Neural cell (in vitro differentiated cells): ENCODE data around the gene FRAT2. TPM values are rescaled to one million over a fixed set of nuclear protein-coding genes. Genes with fewer than 3 reads are reported as not detected.

Experiments
- H2AFZ ChIP-seq: fragments of 200-600, 300-800 bp; sonication (generic), shearing (Covaris generic); 2 replicates; pipeline ENCODE4 v1.6.0; 2014; ENCODE audit warnings: low read depth, mild to moderate bottlenecking, antibody characterized with exemption, low read length, moderate library complexity
- H3F3A ChIP-seq: fragments of 200-600 bp; shearing (Covaris generic); 2 replicates; pipeline ENCODE4 v1.6.1; 2016; ENCODE audit warnings: mild to moderate bottlenecking, moderate library complexity, mixed read lengths, antibody characterized with exemption, low read length; ENCODE audit not compliant: insufficient read depth, poor library complexity, severe bottlenecking
- H3K27ac ChIP-seq: fragments of 200-600, 300-800 bp; sonication (generic), shearing (Covaris generic); 2 replicates; pipeline ENCODE4 v1.5.1; 2014; ENCODE audit warnings: mild to moderate bottlenecking, low read length, moderate library complexity
- H3K27me3 ChIP-seq: fragments of 300-800, 200-600 bp; sonication (generic), shearing (Covaris generic); 2 replicates; pipeline ENCODE4 v1.6.0; 2014; ENCODE audit warnings: mild to moderate bottlenecking, low read depth, low read length, moderate library complexity; ENCODE audit not compliant: insufficient read depth
- H3K36me3 ChIP-seq: fragments of 300-800, 200-600 bp; sonication (generic), shearing (Covaris generic); 2 replicates; pipeline ENCODE4 v1.5.1; 2014; ENCODE audit warnings: mild to moderate bottlenecking, antibody characterized with exemption, low read length, moderate library complexity; ENCODE audit not compliant: insufficient read depth
- H3K4me2 ChIP-seq: fragments of 300-800, 200-600 bp; sonication (generic), shearing (Covaris generic); 2 replicates; pipeline ENCODE4 v1.6.0; 2014; ENCODE audit warnings: mild to moderate bottlenecking, low read length
- H3K4me3 ChIP-seq: fragments of 300-800, 200-600 bp; sonication (generic), shearing (Covaris generic); 2 replicates; pipeline ENCODE4 v1.5.1; 2014; ENCODE audit warnings: mild to moderate bottlenecking, low read length, moderate library complexity
- H3K79me2 ChIP-seq: fragments of 200-600 bp; shearing (Covaris generic); replicated peaks from 2 replicates; pipeline ENCODE4 v1.6.0; 2014; ENCODE audit warnings: mild to moderate bottlenecking, low read length, moderate library complexity; ENCODE audit not compliant: insufficient read depth
- H3K9ac ChIP-seq: fragments of 300-800, 200-600 bp; sonication (generic), shearing (Covaris generic); 2 replicates; pipeline ENCODE4 v1.6.1; 2016; ENCODE audit warnings: mild to moderate bottlenecking, low read length, mixed read lengths
- H3K9me2 ChIP-seq: fragments of 200-600 bp; shearing (Covaris generic); 2 replicates; pipeline ENCODE4 v1.6.1; 2016; ENCODE audit warnings: mild to moderate bottlenecking, low read length, mixed read lengths; ENCODE audit not compliant: insufficient read depth
- H3K9me3 ChIP-seq: fragments of 200-600, 300-800 bp; sonication (generic), shearing (Covaris generic); 2 replicates; pipeline ENCODE4 v1.6.1; 2016; ENCODE audit warnings: mild to moderate bottlenecking, mixed run types, low read length, moderate library complexity, mixed read lengths
- H4K20me1 ChIP-seq: fragments of 200-600 bp; shearing (Covaris generic); 2 replicates; pipeline ENCODE4 v1.6.1; 2016; ENCODE audit warnings: mild to moderate bottlenecking, mixed run types; ENCODE audit not compliant: insufficient read depth
- EP300 ChIP-seq: fragments of 450-650 bp; conservative IDR thresholded peaks from 2 replicates; pipeline ENCODE4 v1.6.1; 2014; ENCODE audit warnings: antibody characterized with exemption, mild to moderate bottlenecking, moderate library complexity; ENCODE audit not compliant: poor library complexity, severe bottlenecking
- EZH2 ChIP-seq: fragments of 200-600, 300-800 bp; shearing (Covaris generic), sonication (generic); IDR thresholded peaks from 2 replicates; pipeline ENCODE4 v1.6.1; 2014; ENCODE audit warnings: antibody characterized with exemption, low read length, borderline replicate concordance, mild to moderate bottlenecking; ENCODE audit not compliant: insufficient read depth, poor library complexity, severe bottlenecking
- MXI1 ChIP-seq: fragments of 450-650 bp; conservative IDR thresholded peaks from 2 replicates; pipeline ENCODE4 v1.6.1; 2014; ENCODE audit warnings: antibody characterized with exemption, mild to moderate bottlenecking; ENCODE audit not compliant: poor library complexity, severe bottlenecking
- POLR2AphosphoS5 ChIP-seq: IDR thresholded peaks from 2 replicates; pipeline ENCODE4 v1.6.1; 2012
- RAD21 ChIP-seq: fragments of 450-650 bp; conservative IDR thresholded peaks from 2 replicates; pipeline ENCODE4 v1.6.1; 2014; ENCODE audit warnings: antibody characterized with exemption, mild to moderate bottlenecking, moderate library complexity
- SMC3 ChIP-seq: fragments of 450-650 bp; conservative IDR thresholded peaks from 2 replicates; pipeline ENCODE4 v1.6.1; 2014; ENCODE audit warnings: antibody characterized with exemption, mild to moderate bottlenecking, moderate library complexity; ENCODE audit not compliant: poor library complexity
- TAF1 ChIP-seq: IDR thresholded peaks from 2 replicates; pipeline ENCODE4 v1.6.1; 2012; ENCODE audit warnings: low read depth
- polyA plus RNA-seq: library from polyadenylated mRNA; depleted of rRNA; stranded (reverse); fragments of >200 nt; gene quantifications from 2 replicates; pipeline ENCODE4 v1.2.3, GENCODE V29; 2014
- TF ChIP-seq, protein P1 (sequence below): fragments of 450-650 bp; IDR thresholded peaks from 2 replicates; pipeline ENCODE4 v1.5.1; 2014; ENCODE audit warnings: antibody characterized with exemption, mild to moderate bottlenecking, moderate library complexity; ENCODE audit not compliant: poor library complexity, severe bottlenecking
- TF ChIP-seq, protein P2 (sequence below): IDR thresholded peaks from 2 replicates; pipeline ENCODE4 v1.6.1; 2012; ENCODE audit warnings: borderline replicate concordance

Gene FRAT2
- polyA plus RNA-seq, 1 donor from 2014 or later = 18.5 TPM

DNA sequence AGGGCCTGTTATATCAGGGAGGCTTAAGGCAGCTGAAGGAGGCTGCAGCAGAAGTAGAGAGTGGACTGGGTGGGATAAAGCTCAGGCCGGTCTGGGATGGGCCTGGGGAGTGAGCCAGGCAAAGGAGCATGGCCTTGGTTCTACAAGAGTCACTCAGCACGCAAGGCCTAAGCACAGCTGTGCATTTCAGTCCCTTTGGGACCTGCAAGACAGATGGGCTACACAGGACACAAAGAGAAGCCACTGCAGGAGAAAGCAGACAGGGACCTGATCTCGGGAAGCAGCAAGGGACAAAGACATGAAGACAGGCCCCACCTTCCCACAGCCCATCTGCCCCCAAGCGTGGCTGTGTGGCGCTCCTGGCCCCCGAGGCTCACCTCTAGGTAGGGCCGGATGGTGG is 37.2 kb upstream of the FRAT2 start (continued):
- TF ChIP-seq MXI1 = no peak
- no peak for TF ChIP-seq SMC3

DNA sequence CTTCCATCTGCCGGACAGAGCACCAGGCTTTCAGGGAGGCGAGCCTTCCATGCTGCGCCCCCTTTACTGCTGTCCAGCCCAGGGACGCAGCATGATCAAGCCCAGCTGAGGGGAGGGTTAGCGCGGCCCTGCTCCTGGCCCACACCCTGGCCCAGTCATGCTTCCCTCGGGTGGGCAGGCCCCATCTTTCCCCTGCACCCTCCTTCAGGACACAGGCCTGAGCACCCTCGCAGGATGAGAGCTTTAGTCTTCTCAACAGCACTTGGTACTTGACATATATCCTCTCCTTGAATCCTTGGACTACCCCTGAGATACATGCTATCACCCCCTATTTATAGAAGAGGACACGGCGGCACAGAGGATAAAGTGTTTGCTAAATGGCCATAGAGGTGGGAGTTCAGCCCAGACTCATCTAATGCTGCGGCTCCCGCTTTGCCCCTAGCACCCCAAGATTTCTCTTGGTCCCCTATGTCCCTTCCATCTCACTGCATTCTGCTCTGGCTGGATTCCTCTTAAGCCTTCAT is 32.7 kb upstream of the FRAT2 start:
- Histone ChIP-seq H3K36me3 (no peaks in the 10 kb centered on the region), H3K9me2 (no peaks in the 10 kb centered on the region), H2AFZ (no peak overlapping the region), H3K79me2 (no peaks in the 10 kb centered on the region), H3K4me3 (no peak overlapping the region), H3K4me2 (no peak overlapping the region), H4K20me1 (no peaks in the 10 kb centered on the region), H3K27me3 (no peaks in the 10 kb centered on the region), H3K9ac (no peak overlapping the region), H3F3A (no peaks in the 10 kb centered on the region), H3K9me3 (no peaks in the 10 kb centered on the region), H3K27ac (no peak overlapping the region)
- TF ChIP-seq MXI1 (no peak), TAF1 (no peak), EZH2 (no peak), EP300 (no peak), SMC3 (no peak), RAD21 (no peak), POLR2AphosphoS5 (no peak)
- TF ChIP-seq, protein P1, sequence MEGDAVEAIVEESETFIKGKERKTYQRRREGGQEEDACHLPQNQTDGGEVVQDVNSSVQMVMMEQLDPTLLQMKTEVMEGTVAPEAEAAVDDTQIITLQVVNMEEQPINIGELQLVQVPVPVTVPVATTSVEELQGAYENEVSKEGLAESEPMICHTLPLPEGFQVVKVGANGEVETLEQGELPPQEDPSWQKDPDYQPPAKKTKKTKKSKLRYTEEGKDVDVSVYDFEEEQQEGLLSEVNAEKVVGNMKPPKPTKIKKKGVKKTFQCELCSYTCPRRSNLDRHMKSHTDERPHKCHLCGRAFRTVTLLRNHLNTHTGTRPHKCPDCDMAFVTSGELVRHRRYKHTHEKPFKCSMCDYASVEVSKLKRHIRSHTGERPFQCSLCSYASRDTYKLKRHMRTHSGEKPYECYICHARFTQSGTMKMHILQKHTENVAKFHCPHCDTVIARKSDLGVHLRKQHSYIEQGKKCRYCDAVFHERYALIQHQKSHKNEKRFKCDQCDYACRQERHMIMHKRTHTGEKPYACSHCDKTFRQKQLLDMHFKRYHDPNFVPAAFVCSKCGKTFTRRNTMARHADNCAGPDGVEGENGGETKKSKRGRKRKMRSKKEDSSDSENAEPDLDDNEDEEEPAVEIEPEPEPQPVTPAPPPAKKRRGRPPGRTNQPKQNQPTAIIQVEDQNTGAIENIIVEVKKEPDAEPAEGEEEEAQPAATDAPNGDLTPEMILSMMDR = no peak
- TF ChIP-seq, protein P2, sequence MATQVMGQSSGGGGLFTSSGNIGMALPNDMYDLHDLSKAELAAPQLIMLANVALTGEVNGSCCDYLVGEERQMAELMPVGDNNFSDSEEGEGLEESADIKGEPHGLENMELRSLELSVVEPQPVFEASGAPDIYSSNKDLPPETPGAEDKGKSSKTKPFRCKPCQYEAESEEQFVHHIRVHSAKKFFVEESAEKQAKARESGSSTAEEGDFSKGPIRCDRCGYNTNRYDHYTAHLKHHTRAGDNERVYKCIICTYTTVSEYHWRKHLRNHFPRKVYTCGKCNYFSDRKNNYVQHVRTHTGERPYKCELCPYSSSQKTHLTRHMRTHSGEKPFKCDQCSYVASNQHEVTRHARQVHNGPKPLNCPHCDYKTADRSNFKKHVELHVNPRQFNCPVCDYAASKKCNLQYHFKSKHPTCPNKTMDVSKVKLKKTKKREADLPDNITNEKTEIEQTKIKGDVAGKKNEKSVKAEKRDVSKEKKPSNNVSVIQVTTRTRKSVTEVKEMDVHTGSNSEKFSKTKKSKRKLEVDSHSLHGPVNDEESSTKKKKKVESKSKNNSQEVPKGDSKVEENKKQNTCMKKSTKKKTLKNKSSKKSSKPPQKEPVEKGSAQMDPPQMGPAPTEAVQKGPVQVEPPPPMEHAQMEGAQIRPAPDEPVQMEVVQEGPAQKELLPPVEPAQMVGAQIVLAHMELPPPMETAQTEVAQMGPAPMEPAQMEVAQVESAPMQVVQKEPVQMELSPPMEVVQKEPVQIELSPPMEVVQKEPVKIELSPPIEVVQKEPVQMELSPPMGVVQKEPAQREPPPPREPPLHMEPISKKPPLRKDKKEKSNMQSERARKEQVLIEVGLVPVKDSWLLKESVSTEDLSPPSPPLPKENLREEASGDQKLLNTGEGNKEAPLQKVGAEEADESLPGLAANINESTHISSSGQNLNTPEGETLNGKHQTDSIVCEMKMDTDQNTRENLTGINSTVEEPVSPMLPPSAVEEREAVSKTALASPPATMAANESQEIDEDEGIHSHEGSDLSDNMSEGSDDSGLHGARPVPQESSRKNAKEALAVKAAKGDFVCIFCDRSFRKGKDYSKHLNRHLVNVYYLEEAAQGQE = no peak

DNA sequence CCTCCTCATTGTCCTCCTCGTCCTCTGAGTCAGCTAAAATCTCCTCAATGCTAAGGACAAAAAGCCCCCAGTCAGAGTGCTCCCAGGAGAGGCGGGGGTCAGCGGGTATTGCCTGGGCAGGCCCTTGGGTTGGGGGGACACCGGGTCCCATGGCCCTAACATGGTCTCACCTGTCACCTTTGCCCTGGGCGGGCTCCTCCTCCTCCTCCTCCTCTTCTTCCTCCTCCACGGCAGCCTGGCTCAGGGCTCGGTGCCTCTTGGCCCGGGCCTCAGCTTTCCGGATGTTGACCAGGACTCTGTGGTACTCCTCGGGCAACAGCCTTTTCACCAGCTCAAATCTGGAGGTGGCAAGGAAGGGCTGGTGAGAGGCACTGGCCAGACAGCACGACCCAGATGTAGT is 32.0 kb upstream of the FRAT2 start:
- no peak overlapping the region for H3K4me3 ChIP-seq
- H3K9ac ChIP-seq = no peak overlapping the region
- no peaks in the 10 kb centered on the region for H3K79me2 ChIP-seq
- H3K9me2 ChIP-seq = no peaks in the 10 kb centered on the region
- no peaks in the 10 kb centered on the region for H4K20me1 ChIP-seq
- no peak overlapping the region for H2AFZ ChIP-seq
- no peak overlapping the region for H3K4me2 ChIP-seq
- no peaks in the 10 kb centered on the region for H3K27me3 ChIP-seq
- no peaks in the 10 kb centered on the region for H3K36me3 ChIP-seq
- no peak overlapping the region for H3K27ac ChIP-seq
- H3F3A ChIP-seq = no peaks in the 10 kb centered on the region
- TF ChIP-seq, protein P1 = no peak
- TF ChIP-seq, protein P2 = no peak
- no peak for TF ChIP-seq SMC3
- TF ChIP-seq MXI1 = no peak
- no peak for TF ChIP-seq POLR2AphosphoS5
- TF ChIP-seq TAF1 = no peak
- no peak for TF ChIP-seq RAD21
- TF ChIP-seq EZH2 = no peak
- TF ChIP-seq EP300 = no peak
- H3K9me3 ChIP-seq = no peaks in the 10 kb centered on the region
